Activated T-helper 1 cell treated with Interleukin-2 at 50 U/mL for 16 hours (primary cell): ENCODE data around the gene SLC29A3.

Source experiments
- DNase-seq: peaks from one replicate; pipeline ENCODE4 v3.0.0-alpha.2; 2020; ENCODE audit warnings: low read depth

Gene SLC29A3

GRCh38 chr10:71392791-71393781, 74.0 kb downstream of the SLC29A3 start:
- DNase-seq, result no peak

GRCh38 chr10:71393841-71394475, 74.9 kb downstream of the SLC29A3 start:
- no peak for DNase-seq

DNA sequence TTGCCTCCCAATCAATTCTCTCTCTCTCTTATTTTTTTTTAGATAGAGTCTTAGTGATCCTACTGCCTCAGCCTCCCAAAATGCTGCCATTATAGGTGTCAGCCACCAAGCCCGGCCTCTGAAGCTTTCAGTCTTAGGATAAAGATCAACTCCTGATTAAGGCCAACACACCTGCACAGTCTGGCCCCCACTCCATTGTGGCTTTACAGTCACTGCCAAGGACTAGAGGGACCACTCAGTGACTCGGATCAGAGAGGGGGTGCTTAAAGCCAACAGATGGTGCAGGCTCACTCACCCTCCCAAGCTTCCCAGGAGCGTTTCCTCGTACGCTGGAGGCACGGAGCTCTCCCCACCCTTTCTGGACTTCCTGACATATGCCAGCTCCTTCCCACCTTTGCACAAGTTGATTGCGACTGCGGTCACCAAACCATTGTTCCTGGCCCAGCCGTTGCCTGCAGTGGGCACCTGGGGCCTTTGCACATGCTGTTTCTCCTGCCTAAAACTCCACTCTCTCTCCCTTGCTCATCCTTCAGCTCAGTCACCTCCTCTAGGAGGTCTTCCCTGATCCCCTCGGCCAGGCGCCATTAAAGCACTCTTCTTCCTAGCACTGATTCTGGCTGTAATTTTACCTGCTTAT, 76.0 kb downstream of the SLC29A3 start:
- no peak for DNase-seq

DNA sequence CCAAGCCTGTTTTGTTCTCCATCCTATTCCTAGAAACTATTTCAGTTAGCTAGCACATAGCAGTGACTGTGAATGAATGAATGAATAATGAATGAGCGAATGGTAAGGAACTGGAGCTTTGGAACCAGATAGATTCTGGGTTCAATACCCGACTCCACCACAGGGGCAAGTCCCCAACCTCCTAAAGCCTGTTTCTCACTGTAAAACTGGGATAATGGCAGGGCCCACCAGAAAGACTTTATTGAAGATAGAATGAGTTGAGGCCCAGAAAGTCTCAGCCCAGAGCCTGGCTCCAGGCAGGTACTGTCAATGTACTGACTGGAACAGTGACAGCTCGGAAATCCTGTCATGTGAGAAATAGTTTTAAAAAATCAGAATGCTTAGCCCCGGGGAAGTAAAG, 76.6 kb downstream of the SLC29A3 start:
- no peak for DNase-seq

DNA sequence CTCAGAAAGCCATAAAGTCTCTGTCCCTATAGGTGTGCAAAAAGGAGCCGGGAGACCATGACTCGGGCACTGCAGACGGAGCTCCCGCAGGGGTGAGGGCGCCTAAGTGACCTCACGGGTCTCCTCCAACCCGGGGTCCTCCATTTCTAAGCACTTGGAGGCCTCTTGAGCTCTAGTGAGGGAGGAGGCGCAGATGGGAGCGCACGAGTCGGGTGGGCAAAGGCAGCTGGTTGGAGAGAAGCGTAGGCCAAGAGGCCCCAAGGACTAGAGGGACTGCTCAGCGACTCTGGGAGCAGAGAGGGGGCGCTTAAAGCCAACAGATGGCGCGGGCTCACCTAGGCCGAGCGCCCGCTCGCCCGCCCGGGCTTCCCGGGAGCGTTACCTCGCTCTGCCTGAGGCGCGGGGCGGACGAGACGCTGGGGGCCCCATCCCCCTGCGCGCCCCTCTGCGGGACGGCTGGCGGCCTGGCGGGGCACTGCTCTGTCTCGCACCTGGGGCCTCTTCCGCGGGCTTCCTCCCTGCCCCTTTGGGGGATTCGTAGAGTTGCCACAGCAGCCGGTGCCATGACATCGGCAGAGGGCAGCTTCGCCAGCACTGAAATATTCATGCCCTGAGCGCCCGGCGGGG, 77.1 kb downstream of the SLC29A3 start:
- DNase-seq, result no peak

GRCh38 chr10:71396711-71397295, 77.7 kb downstream of the SLC29A3 start, which contains the start of gene CDH23:
Gene CDH23, plus strand, starts transcription at chr10:71396920. Its CDS starts 42,912 bp downstream, at chr10:71439832.
- DNase-seq, result no peak

- DNase-seq, result no peak
Observed at GRCh38 chr10:71397296-71398212, 78.5 kb downstream of the SLC29A3 start.

DNA sequence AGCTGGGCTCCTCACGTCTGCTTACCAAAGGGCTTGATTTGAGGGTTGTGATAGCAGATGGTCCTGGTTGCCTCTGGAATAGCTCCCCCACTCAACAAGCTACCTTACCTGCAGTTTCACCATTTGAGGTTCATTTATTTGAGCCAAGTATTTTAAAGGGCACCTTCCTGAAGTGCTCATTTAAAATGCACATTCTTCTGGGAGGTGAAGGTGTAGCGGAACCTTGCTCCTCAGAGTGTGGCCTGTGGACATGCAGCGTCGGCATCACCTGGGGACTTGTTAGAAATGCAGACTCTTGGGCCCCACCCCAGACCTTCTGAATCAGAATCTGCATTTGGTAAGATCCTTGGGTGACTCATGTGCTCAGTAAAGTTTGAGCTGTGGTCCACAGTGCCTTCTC, 79.9 kb downstream of the SLC29A3 start:
- DNase-seq, result no peak

- no peak for DNase-seq
Observed at GRCh38 chr10:71399946-71400345, 80.9 kb downstream of the SLC29A3 start.

- DNase-seq, result no peak
Observed at GRCh38 chr10:71401056-71401455, 82.0 kb downstream of the SLC29A3 start.

- no peak for DNase-seq
Observed at GRCh38 chr10:71402005-71402404, 82.9 kb downstream of the SLC29A3 start.

GRCh38 chr10:71404503-71405295, 85.6 kb downstream of the SLC29A3 start:
- no peak for DNase-seq

- DNase-seq, result no peak
Observed at GRCh38 chr10:71406878-71407277, 87.8 kb downstream of the SLC29A3 start.

GRCh38 chr10:71408436-71409225, 89.6 kb downstream of the SLC29A3 start:
- DNase-seq, result no peak

- no peak for DNase-seq
Observed at GRCh38 chr10:71409516-71410104, 90.6 kb downstream of the SLC29A3 start.
